ENCODE measurements around the gene MRNIP. TPM values are rescaled to one million over a fixed set of nuclear protein-coding genes. Genes with fewer than 3 reads are reported as not detected.
"Not testable (repeated sequence)": the region's sequence is repeated elsewhere in the genome, so short reads cannot be mapped to it uniquely, and the experiment has no call there.

Gene MRNIP
- total RNA-seq, 4 donors from 2014 or later = 15.3 to 26.8 (median 17.7) TPM

DNA sequence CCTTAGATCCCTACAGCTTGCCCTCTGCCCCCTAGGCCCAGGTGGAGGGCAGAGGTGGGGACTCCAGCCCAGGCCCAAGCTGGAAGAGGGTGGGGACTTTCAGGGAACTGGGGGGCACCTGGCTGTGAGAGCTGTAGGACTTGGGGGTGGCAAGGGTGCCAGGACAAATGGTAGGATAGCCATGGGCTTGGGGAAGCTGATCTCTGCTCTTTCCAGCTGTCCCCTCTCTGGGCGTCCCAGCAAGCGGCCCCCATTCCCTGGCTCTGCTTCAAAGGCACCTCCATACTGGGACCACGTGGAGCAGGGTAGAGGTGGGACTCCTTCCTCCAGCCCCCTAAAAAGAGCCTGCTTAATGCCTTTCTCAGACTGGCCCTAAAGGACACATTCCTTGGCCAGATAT, 64.4 kb downstream of the MRNIP start:
- TF ChIP-seq, protein P1, sequence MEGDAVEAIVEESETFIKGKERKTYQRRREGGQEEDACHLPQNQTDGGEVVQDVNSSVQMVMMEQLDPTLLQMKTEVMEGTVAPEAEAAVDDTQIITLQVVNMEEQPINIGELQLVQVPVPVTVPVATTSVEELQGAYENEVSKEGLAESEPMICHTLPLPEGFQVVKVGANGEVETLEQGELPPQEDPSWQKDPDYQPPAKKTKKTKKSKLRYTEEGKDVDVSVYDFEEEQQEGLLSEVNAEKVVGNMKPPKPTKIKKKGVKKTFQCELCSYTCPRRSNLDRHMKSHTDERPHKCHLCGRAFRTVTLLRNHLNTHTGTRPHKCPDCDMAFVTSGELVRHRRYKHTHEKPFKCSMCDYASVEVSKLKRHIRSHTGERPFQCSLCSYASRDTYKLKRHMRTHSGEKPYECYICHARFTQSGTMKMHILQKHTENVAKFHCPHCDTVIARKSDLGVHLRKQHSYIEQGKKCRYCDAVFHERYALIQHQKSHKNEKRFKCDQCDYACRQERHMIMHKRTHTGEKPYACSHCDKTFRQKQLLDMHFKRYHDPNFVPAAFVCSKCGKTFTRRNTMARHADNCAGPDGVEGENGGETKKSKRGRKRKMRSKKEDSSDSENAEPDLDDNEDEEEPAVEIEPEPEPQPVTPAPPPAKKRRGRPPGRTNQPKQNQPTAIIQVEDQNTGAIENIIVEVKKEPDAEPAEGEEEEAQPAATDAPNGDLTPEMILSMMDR (IDR thresholded peaks at IDR 0.05) = no peak
- ATAC-seq (ENCODE audit: low FRiP score) = no peak

DNA sequence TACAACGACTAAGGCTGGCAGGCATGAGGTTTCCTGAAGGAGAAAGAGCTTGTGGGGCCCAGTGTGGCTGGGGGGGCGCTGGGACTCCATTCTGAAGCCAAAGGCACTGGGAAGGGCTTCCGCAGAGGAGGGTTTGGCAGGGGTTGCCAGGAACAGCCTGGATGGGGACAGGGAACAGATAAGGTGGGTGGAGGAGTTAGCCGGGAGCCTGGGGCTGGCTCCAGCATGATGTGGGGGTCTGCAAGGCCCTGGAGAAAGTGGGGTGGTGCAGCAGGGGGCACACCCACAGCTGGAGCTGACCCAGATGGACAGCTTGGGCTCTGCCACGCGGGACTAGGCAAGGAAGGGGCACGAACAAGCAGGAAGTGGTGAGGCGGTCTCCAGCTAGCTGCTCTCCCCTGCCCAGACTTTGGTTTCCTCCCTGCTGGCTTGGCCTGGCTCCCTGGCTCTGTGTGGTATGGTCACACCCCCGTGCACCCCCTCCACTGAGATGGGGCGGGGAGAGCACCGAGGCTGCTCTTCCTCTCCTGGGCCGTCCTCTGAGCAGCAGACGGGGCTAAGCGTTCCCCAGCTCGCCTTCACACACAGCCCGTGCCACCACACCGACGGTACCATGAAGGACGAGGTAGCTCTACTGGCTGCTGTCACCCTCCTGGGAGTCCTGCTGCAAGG, 65.0 kb downstream of the MRNIP start, which contains the start of gene LTC4S:
Gene LTC4S, plus strand, starts transcription at position 519 of the 672 bp plus-strand sequence. Its CDS starts 95 bp downstream, at position 614.
- no peak for DNase-seq (ENCODE audit: low spot score)
- TF ChIP-seq, protein P1 (IDR thresholded peaks at IDR 0.05) = no peak
- peak; percentile 49 for ATAC-seq (ENCODE audit: low FRiP score)

More for the DNA sequence above, 64.4 kb downstream of the MRNIP start:
- no peak for DNase-seq (ENCODE audit: low spot score)

DNA sequence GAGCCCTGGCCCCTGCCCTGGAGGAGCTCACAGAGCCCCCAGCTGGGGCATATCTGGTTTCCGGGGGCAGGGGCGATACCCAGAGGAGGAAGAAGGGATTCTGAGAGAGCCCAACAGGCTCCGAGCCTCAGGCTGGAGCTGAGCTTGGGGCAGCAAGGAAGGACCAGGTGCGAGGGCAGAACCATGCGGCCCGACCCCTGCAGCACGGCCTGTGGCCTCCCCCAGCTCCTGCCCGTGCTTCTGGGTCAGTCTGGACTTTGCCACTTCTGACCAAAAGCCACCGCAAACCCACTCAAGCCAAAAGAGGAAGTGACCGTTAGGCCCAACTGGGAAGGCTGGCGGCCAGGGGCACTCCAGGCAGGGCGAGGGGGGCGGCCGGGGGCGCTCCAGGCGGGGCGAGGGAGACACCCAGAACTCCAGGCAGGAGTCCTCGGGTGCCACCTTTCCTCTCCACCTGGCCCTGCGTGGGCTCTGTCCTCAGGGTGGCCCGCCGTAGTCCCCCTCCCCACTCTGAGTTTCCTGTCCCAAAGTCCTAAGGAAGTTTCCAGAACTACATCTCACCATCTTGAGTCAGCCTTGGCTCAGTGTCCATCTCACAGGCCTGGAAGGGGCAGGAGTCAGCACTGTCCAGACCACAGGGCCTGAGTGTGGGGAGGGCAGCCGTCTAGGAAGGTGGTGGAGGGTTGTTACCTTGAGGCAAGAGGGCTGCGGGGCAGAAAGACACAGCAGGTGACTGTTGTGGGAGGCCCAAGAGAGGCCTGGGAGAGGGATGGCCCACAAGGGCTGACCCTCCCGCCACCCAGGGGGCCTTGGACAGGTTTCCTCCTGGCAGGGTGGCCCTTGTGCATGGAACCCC, 65.8 kb downstream of the MRNIP start:
- no peak for ATAC-seq (ENCODE audit: low FRiP score)
- TF ChIP-seq, protein P1 (IDR thresholded peaks at IDR 0.05) = no peak

DNA sequence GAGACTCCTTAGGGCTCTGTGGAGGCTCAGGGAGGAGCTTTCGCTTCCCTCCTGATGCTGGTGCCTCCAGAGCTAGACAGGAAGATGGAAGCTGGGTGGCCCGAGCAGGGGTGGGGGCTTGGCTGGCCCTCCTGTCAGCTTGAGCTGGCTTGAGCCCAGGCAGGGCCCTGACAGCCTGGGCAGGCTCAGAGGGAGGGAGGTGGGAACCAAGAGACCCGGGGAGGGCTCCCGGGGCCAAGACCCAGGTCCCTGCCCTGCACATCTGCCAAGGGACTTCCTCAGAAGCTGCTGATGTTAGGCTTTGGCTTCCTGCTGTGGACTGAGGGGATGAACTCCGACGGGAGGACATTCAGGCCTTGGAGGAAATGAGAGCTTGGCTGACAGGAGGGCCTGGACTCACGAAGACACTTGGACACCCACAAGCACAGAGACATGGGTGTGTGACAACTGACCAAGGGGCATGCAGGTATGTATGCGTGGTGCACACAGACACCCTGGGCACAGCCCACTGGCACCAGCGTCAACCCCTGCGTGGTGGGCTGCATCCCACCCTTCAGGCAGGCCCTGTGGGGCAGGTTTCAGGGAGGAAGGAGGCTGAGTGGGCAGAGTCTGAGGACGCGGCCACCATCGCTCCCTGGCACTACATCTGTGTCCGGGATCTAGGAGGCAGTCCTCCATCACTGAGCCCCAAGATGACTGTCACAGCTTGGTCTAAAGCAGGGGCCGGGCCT, 66.6 kb downstream of the MRNIP start:
- ATAC-seq (ENCODE audit: low FRiP score) (no peak), DNase-seq (ENCODE audit: low spot score) (no peak)
- TF ChIP-seq, protein P1 (IDR thresholded peaks at IDR 0.05) = no peak

More for the DNA sequence above, 65.8 kb downstream of the MRNIP start:
- no peak for DNase-seq (ENCODE audit: low spot score)

DNA sequence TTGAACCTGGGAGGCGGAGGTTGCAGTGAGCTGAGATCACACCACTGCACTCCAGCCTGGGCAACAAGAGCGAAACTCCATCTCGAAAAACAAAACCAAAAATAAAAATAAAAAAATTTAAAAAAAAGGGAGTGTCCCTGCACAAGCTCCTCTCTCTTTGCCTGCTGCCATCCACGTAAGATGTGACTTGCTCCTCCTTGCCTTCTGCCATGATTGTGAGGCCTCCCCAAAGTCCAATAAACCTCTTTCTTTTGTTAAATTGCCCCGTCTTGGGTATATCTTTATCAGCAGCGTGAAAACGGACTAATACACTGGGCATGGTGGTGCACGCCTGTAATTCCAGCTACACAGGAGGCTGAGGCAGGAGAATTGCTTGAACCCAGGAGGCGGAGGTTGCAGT, 69.3 kb downstream of the MRNIP start:
- not testable (repeated sequence) for ATAC-seq (ENCODE audit: low FRiP score); DNase-seq (ENCODE audit: low spot score)

DNA sequence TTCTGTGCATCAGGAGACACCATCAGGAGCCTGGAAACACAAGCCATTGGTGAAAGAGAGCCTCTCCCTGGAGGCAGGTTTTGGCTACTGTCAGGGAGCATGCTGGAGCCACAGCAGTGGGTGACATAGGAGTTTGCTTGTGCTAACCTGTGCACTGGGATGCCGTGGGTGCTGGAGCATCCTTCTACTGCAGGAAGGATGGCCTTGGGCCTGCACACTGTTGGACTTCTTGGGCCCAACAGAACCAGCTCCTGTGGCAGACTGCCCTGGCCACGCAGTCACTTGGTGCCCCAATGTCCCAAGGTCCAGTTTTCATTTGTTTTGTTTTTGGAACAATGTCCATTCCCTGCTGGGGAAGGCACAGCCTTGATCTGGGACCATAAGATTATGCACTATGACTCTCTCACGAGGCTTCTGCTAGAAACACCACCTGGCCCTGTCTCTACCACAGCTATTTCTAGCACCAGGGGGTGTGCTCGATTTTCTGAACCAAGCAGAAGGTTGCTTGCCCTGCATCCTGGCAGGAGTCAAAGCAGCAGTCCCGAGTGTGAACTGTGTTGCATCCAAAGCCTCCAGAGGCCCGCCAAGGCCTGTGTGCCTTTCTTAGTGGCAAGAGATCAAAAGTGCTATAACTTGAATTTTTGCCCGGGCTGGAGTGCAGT, 70.3 kb downstream of the MRNIP start:
- no peak for ATAC-seq (ENCODE audit: low FRiP score)
- TF ChIP-seq, protein P1 (IDR thresholded peaks at IDR 0.05) = no peak
- no peak for DNase-seq (ENCODE audit: low spot score)

Small RNA genes lying within 50 kb of the gene (small RNA-seq; reads per million reads assigned to genes)
- gene MIR1229 (not detected), gene RF00019 (not detected)

Other genes starting within 250 kb of the MRNIP start
- gene HNRNPH1, start 235.1 kb downstream of the MRNIP start, total RNA-seq = 100 to 1,000 TPM; 410 to 898 (median 679) TPM
- gene CBY3, start 177.8 kb downstream of the MRNIP start, total RNA-seq = not detected
- 100 to 1,000 TPM; 269 to 487 (median 358) TPM for gene CANX, start 159.8 kb downstream of the MRNIP start, total RNA-seq
- gene MAML1, start 126.0 kb downstream of the MRNIP start, total RNA-seq = 10 to 100 TPM; 12.6 to 28.1 (median 21.1) TPM
- gene LTC4S, start 64.8 kb downstream of the MRNIP start, total RNA-seq = 10 to 100 TPM in 2 of 4 donors, 1 to 10 TPM in 2; 7.1 to 15.1 (median 12.0) TPM
- 10 to 100 TPM; 67.6 to 90.1 (median 73.9) TPM for gene MGAT4B, start 52.0 kb downstream of the MRNIP start, total RNA-seq
- gene SQSTM1, start 37.9 kb downstream of the MRNIP start, total RNA-seq = 100 to 1,000 TPM; 400 to 762 (median 566) TPM
- gene TBC1D9B, start 49.1 kb upstream of the MRNIP start, total RNA-seq = 100 to 1,000 TPM in 2 of 4 donors, 10 to 100 TPM in 2; 85.4 to 114 (median 97.0) TPM
- 100 to 1,000 TPM; 150 to 170 (median 167) TPM for gene RNF130, start 212.9 kb upstream of the MRNIP start, total RNA-seq

Data from omental fat pad (tissue), 4 donors.